ENCODE results near the gene CDH23.

Gene CDH23

GRCh38 chr10:71455035-71455434, 58.3 kb downstream of the CDH23 start:
- CTCF ChIA-PET = interaction anchor here (1.9 kb wide), 1 partner anchor 10 kb away, joined by 4 read pairs; no protein-coding TSS in a partner anchor
- no peak for DNase-seq (ENCODE audit: low read depth, low spot score)
- POLR2A ChIA-PET = no interaction called here
- H3K4me3 ChIP-seq (ENCODE audit: low read depth, low read length) = no peak overlapping the region
- TF ChIP-seq CTCF (IDR thresholded peaks at IDR 0.05; ENCODE audit: insufficient read depth, low read length, missing control alignments) = no peak

- DNase-seq (ENCODE audit: low read depth, low spot score) = no peak
- ChIA-PET POLR2A (no interaction called here), CTCF (interaction anchor here (1.5 kb wide), 1 partner anchor 113 kb away, joined by 3 read pairs; no protein-coding TSS in a partner anchor)
- TF ChIP-seq CTCF (IDR thresholded peaks at IDR 0.05; ENCODE audit: insufficient read depth, low read length, missing control alignments) = no peak
- H3K4me3 ChIP-seq (ENCODE audit: low read depth, low read length) = no peak overlapping the region
Measured at GRCh38 chr10:71456631-71457030, 59.9 kb downstream of the CDH23 start.

- ChIA-PET CTCF (no interaction called here), POLR2A (no interaction called here)
- H3K4me3 ChIP-seq (ENCODE audit: low read depth, low read length) = no peak overlapping the region
- no peak for DNase-seq (ENCODE audit: low read depth, low spot score)
- no peak for TF ChIP-seq CTCF (IDR thresholded peaks at IDR 0.05; ENCODE audit: insufficient read depth, low read length, missing control alignments)
Measured at GRCh38 chr10:71457908-71458307, 61.2 kb downstream of the CDH23 start.

- no peak overlapping the region for H3K4me3 ChIP-seq (ENCODE audit: low read depth, low read length)
- POLR2A ChIA-PET = no interaction called here
- CTCF ChIA-PET = no interaction called here
- no peak for TF ChIP-seq CTCF (IDR thresholded peaks at IDR 0.05; ENCODE audit: insufficient read depth, low read length, missing control alignments)
- DNase-seq (ENCODE audit: low read depth, low spot score) = no peak
Measured at GRCh38 chr10:71458387-71458786, 61.7 kb downstream of the CDH23 start.

- no peak for DNase-seq (ENCODE audit: low read depth, low spot score)
- no peak overlapping the region for H3K4me3 ChIP-seq (ENCODE audit: low read depth, low read length)
- POLR2A ChIA-PET = no interaction called here
- CTCF ChIA-PET = no interaction called here
- no peak for TF ChIP-seq CTCF (IDR thresholded peaks at IDR 0.05; ENCODE audit: insufficient read depth, low read length, missing control alignments)
Measured at GRCh38 chr10:71459513-71459912, 62.8 kb downstream of the CDH23 start.

- no peak for DNase-seq (ENCODE audit: low read depth, low spot score)
- ChIA-PET CTCF (no interaction called here), POLR2A (no interaction called here)
- TF ChIP-seq CTCF (IDR thresholded peaks at IDR 0.05; ENCODE audit: insufficient read depth, low read length, missing control alignments) = no peak
- no peak overlapping the region for H3K4me3 ChIP-seq (ENCODE audit: low read depth, low read length)
Measured at GRCh38 chr10:71460615-71461014, 63.9 kb downstream of the CDH23 start.
